Measurements from ENCODE around the gene TTC28. TPM values are rescaled to one million over a fixed set of nuclear protein-coding genes. Genes with fewer than 3 reads are reported as not detected.

TTC28 gene
- total and polyA plus RNA-seq, 11 donors = 5.1 to 34.9 (median 21.8) TPM

GRCh38 chr22:28299309-28299708, 380.3 kb downstream of the TTC28 start:
- peaks cover 0 to 36% (median 21%) of the 10 kb centered on the region in 12 donors for H3K4me1 ChIP-seq
- H3K27me3 ChIP-seq = no peaks in the 10 kb centered on the region
- no peak for DNase-seq
- ATAC-seq = peak in 3 of 4 donors; percentile 9 to 27 (median 14)
- 45 to 70% (median 68%) methylated on average over 3 of the region's 3 CpGs for WGBS, 4 donors
- intact Hi-C loops (cut with DNase I) = loop anchor here in 2 of 10 donors (2.0 to 5.0 kb wide), 2 partner anchors 78 to 143 kb away; no protein-coding TSS in a partner anchor
- H3K4me3 ChIP-seq = no peak overlapping the region
- H3K27ac ChIP-seq = peak overlapping the region in 6 of 12 donors; percentile 43 to 82 (median 63)
- TF ChIP-seq, protein P1, sequence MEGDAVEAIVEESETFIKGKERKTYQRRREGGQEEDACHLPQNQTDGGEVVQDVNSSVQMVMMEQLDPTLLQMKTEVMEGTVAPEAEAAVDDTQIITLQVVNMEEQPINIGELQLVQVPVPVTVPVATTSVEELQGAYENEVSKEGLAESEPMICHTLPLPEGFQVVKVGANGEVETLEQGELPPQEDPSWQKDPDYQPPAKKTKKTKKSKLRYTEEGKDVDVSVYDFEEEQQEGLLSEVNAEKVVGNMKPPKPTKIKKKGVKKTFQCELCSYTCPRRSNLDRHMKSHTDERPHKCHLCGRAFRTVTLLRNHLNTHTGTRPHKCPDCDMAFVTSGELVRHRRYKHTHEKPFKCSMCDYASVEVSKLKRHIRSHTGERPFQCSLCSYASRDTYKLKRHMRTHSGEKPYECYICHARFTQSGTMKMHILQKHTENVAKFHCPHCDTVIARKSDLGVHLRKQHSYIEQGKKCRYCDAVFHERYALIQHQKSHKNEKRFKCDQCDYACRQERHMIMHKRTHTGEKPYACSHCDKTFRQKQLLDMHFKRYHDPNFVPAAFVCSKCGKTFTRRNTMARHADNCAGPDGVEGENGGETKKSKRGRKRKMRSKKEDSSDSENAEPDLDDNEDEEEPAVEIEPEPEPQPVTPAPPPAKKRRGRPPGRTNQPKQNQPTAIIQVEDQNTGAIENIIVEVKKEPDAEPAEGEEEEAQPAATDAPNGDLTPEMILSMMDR (IDR thresholded peaks at IDR 0.05) = no peak
- TF ChIP-seq POLR2A (IDR thresholded peaks at IDR 0.05) = no peak
- H3K36me3 ChIP-seq = peaks cover 0 to 11% (median 0%) of the 10 kb centered on the region in 9 donors
- no peaks in the 10 kb centered on the region for H3K9me3 ChIP-seq

DNA sequence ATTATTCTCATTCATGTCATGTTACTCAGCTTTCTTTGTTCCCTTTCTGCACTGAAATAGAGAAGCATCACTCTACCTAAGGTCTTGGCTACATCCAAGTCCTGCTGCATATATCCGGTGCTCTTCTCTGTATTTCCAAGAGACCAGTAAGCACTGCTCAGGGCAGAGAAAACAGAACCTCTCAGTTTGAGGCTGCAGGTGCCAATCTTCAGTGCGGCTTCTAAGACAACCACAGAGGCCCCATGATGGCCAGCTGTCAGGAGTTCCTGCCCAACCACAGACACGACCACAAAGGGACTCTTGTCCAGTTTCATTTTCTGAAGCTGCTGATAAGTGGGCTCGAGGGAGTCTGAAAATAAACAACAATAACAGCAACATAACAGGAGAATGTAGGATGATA, 382.1 kb downstream of the TTC28 start:
- intact Hi-C loops (cut with DNase I) = loop anchor here in 1 of 10 donors (5.0 kb wide), 1 partner anchor 80 kb away; no protein-coding TSS in a partner anchor
- Histone ChIP-seq H3K27me3 (no peaks in the 10 kb centered on the region), H3K27ac (peak overlapping the region in 1 of 12 donors; percentile 25), H3K4me1 (peaks cover 0 to 36% (median 21%) of the 10 kb centered on the region in 12 donors), H3K4me3 (no peak overlapping the region), H3K9me3 (no peaks in the 10 kb centered on the region), H3K36me3 (peaks cover 0 to 11% (median 0%) of the 10 kb centered on the region in 9 donors)
- DNase-seq (no peak), ATAC-seq (no peak)
- no peak for TF ChIP-seq POLR2A (IDR thresholded peaks at IDR 0.05)
- TF ChIP-seq, protein P1 (IDR thresholded peaks at IDR 0.05) = no peak
- WGBS, 4 donors = 29 to 43% (median 37%) methylated on average over 4 of the region's 4 CpGs

DNA sequence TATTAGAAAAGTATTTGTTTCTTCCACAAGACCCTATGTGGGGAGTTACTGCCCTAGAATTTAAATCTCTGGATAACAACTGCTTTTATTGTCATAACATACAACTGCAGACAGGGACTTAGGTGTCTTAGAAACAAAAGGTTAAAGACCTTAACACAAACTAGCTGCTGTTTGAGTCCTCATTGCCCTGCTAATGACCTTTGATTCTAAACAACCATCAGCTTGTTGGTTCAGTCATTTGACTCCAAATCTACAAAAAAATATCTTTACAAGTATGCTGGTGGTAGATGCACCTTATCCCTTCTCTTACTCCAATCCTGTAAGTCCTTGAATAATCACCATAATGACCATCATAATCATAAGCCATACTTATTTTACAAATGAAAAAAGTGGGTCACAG, 383.2 kb downstream of the TTC28 start:
- no peak overlapping the region for H3K27ac ChIP-seq
- H3K9me3 ChIP-seq = no peaks in the 10 kb centered on the region
- intact Hi-C loops (cut with DNase I) = loop anchor here in 1 of 10 donors (5.0 kb wide), 1 partner anchor 81 kb away; no protein-coding TSS in a partner anchor
- peaks cover 0 to 11% (median 0%) of the 10 kb centered on the region in 9 donors for H3K36me3 ChIP-seq
- no peak for DNase-seq
- H3K4me3 ChIP-seq = no peak overlapping the region
- H3K4me1 ChIP-seq = peaks cover 0 to 36% (median 21%) of the 10 kb centered on the region in 12 donors
- no peak for TF ChIP-seq POLR2A (IDR thresholded peaks at IDR 0.05)
- TF ChIP-seq, protein P1 (IDR thresholded peaks at IDR 0.05) = no peak
- H3K27me3 ChIP-seq = no peaks in the 10 kb centered on the region
- no peak for ATAC-seq

DNA sequence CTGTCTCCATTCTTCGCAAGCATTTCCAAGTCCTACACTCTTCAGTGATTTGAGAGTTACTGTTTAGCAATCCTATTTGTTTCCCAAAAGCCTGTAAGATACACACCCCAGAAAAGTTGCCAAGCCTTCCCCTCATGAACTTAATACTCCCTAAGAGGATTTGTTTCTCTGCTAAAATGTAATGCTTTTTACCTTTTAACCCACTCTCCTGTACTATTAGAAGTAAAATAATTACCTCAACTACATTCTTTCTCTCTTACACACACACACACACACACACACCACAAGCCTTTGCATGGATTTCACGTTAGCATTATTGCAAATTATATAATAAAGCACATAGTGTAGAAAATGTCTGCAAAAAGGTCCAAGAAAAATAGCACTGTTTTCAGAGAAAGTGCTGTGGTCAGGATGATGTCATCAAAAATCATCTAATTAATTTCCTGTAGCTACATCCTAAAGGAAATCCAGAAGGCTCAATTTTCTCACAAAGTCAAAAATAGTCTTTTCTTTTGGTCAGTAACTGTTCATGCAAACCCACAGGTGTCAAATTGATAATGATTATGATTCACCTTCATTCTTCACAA, 396.5 kb downstream of the TTC28 start:
- Histone ChIP-seq H3K27me3 (no peaks in the 10 kb centered on the region), H3K4me1 (peaks cover 0 to 27% (median 5%) of the 10 kb centered on the region in 12 donors), H3K27ac (no peak overlapping the region), H3K9me3 (no peaks in the 10 kb centered on the region), H3K36me3 (no peaks in the 10 kb centered on the region), H3K4me3 (no peak overlapping the region)
- 42 to 79% (median 71%) methylated on average over 2 of the region's 2 CpGs for WGBS, 4 donors
- TF ChIP-seq POLR2A (IDR thresholded peaks at IDR 0.05) = no peak
- TF ChIP-seq, protein P1 (IDR thresholded peaks at IDR 0.05) = no peak
- intact Hi-C loops (cut with DNase I) = loop anchor here in 1 of 10 donors (10.0 kb wide), 1 partner anchor 162 kb away; no protein-coding TSS in a partner anchor
- DNase-seq (no peak), ATAC-seq (peak in 2 of 4 donors; percentile 14 to 45)

Measured in heart left ventricle (tissue), 16 donors.